ENCODE measurements around the gene MAST3.

Gene MAST3

GRCh38 chr19:18179957-18180356, 82.4 kb downstream of the MAST3 start:
- H3K4me3 ChIP-seq (ENCODE audit: low read depth, low read length): no peak overlapping the region
- no peak for TF ChIP-seq CTCF (IDR thresholded peaks at IDR 0.05; ENCODE audit: low read depth, low read length)

DNA sequence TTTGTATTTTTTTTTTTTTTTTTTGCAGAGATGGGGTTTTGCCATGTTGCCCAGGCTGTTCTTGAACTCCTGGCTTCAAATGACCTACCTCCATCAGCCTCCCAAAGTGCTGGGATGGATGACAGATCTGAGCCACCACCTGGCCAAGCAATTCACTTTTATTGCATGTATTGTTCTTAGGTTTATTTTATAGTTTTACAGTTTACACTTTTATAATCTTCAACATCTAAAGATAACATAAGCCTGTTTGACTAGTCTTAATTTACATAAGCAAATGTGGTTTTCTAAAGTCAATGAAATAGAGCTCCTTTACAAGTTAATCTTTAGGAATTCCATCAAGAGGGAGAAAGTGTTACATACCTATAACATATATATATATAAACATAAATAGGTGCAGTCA, 86.0 kb downstream of the MAST3 start:
- no peak overlapping the region for H3K4me3 ChIP-seq (ENCODE audit: low read depth, low read length)
- TF ChIP-seq CTCF (IDR thresholded peaks at IDR 0.05; ENCODE audit: low read depth, low read length): no peak

DNA sequence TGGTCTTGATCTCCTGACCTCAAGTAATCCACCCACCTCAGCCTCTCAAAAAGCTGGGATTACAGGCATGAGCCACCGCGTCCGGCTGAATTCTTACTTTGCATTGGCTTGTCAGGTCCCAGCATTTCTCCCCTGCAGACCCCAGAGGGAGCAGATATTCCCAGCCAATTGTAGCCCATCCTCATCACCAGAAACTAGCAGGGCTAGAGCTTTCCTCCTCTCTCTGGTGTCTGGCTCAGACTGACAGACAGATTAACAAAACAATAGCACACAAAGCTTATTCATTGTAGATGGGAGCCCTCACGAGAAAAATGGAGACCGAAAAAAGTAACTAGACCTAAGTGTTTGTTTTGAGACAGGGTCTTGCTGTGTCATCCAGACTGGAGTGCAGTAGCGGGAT, 88.0 kb downstream of the MAST3 start:
- no peak for TF ChIP-seq CTCF (IDR thresholded peaks at IDR 0.05; ENCODE audit: low read depth, low read length)
- H3K4me3 ChIP-seq (ENCODE audit: low read depth, low read length): no peak overlapping the region

DNA sequence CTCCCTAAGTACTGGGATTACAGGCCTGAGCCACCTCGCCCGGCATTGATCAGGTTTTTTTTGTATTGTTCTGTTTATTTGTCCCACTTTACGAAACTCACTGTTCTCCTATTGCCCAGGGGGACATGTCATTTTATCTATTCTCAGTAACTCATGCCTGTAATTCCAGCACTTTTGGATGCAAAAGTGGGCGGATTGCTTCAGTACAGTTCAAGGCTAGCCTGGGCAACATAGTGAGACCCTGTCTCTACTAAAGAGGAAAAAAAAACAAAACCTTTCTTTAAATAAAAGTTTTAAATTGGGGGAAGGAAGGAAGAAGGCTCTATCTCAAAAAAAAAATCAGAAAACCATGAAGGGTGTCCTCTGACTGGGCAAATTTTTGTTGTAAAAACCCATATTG, 92.7 kb downstream of the MAST3 start:
- no peak for TF ChIP-seq CTCF (IDR thresholded peaks at IDR 0.05; ENCODE audit: low read depth, low read length)
- H3K4me3 ChIP-seq (ENCODE audit: low read depth, low read length): no peak overlapping the region

DNA sequence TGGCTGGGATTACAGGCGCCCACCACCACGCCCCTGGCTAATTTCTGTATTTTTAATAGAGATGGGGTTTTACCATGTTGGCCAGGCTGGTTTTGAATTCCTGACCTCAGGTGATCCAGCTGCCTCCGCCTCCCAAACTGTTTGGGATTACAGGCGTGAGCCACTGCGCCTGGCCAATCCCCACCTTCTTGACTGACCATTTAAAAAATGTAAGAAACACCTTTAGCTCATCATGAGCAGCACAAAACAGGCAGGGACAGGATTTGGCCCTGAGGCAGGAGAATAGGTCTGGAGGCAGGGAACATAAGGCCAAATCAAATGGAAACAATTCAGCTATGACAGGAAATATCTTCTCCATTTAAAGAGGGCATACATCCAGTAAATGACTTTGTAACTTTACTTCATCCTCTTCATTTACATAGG, 94.1 kb downstream of the MAST3 start:
- TF ChIP-seq CTCF (IDR thresholded peaks at IDR 0.05; ENCODE audit: low read depth, low read length): no peak
- H3K4me3 ChIP-seq (ENCODE audit: low read depth, low read length): peak overlapping the region; percentile 60

GRCh38 chr19:18192673-18193387, 95.3 kb downstream of the MAST3 start, which contains the start of gene MPV17L2:
Gene MPV17L2, plus strand, starts transcription at chr19:18193218. Its CDS starts 64 bp downstream, at chr19:18193282.
- no peak for TF ChIP-seq CTCF (IDR thresholded peaks at IDR 0.05; ENCODE audit: low read depth, low read length)
- peak within 1 kb of the TSS; percentile 79 for H3K4me3 ChIP-seq (ENCODE audit: low read depth, low read length)

DNA sequence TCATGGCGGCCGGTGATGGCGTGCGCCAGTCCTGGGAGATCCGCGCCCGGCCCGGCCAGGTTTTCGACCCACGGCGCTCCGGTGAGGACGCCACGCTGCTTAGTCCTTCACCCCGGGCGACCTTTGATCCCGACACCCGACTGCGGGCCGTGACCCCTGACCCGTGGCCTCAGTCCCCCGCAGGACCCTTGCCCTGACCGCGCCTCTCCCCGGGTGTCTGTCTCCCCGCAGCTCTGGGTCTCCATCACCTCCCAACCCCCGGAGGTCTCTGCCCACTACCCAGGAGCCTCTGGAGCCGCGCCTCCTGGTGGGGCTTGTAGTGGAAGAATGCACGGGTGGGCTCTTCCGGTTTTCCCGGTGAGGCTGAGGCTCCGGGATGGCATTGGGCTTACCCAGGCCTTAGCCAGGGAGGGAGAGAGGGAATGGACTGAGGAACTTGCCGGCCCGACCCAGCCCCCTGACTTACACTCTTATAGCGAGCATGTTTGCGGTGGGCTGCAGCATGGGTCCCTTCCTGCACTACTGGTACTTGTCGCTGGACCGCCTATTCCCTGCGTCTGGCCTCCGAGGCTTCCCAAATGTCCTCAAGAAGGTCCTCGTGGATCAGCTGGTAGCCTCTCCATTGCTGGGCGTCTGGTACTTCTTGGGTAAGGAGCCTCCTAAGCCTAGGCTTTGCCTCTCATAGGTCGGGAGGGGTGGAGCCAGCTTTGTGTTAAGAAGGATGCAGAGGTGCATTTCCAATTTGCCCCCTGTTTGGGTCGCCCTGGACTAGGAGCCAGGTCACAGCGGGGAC, 96.0 kb downstream of the MAST3 start:
- peak overlapping the region; percentile 79 for H3K4me3 ChIP-seq (ENCODE audit: low read depth, low read length)
- no peak for TF ChIP-seq CTCF (IDR thresholded peaks at IDR 0.05; ENCODE audit: low read depth, low read length)
